ENCODE measurements around the gene FBXO3.

Gene FBXO3

GRCh38 chr11:33767624-33768023, 6.7 kb downstream of the FBXO3 start:
- no peaks in the 10 kb centered on the region for H3K36me3 ChIP-seq (ENCODE audit: low read length)
- no peak overlapping the region for H3K4me3 ChIP-seq (ENCODE audit: insufficient read depth, low read length, poor library complexity, severe bottlenecking)
- no peak overlapping the region for H3K9ac ChIP-seq (ENCODE audit: low read length)
- no peak overlapping the region for H2AFZ ChIP-seq (ENCODE audit: low read depth, low read length, severe bottlenecking)
- H4K20me1 ChIP-seq (ENCODE audit: low read depth, low read length), result no peaks in the 10 kb centered on the region
- no peak overlapping the region for H3K4me2 ChIP-seq (ENCODE audit: low read depth, low read length, poor library complexity, severe bottlenecking)
- no peaks in the 10 kb centered on the region for H3F3A ChIP-seq (ENCODE audit: insufficient read depth)
- H3K9me2 ChIP-seq (replicated peaks; ENCODE audit: insufficient read depth, low read length), result no peaks in the 10 kb centered on the region
- H3K9me3 ChIP-seq (ENCODE audit: insufficient read depth, low read length), result no peaks in the 10 kb centered on the region
- TF ChIP-seq CTCF (IDR thresholded peaks at IDR 0.05; ENCODE audit: insufficient read depth, low read length, poor library complexity, severe bottlenecking), result no peak
- no peaks in the 10 kb centered on the region for H3K79me2 ChIP-seq (ENCODE audit: insufficient read depth, low read length)
- no peak overlapping the region for H3K27ac ChIP-seq (ENCODE audit: low read depth, low read length)
- H3K27me3 ChIP-seq (ENCODE audit: low read length), result no peaks in the 10 kb centered on the region

GRCh38 chr11:33766085-33766484, 8.2 kb downstream of the FBXO3 start:
- Histone ChIP-seq H2AFZ (ENCODE audit: low read depth, low read length, severe bottlenecking) (no peak overlapping the region), H3K4me2 (ENCODE audit: low read depth, low read length, poor library complexity, severe bottlenecking) (no peak overlapping the region), H3K9ac (ENCODE audit: low read length) (no peak overlapping the region), H3K27ac (ENCODE audit: low read depth, low read length) (no peak overlapping the region), H3K36me3 (ENCODE audit: low read length) (no peaks in the 10 kb centered on the region), H3K27me3 (ENCODE audit: low read length) (no peaks in the 10 kb centered on the region), H4K20me1 (ENCODE audit: low read depth, low read length) (no peaks in the 10 kb centered on the region), H3F3A (ENCODE audit: insufficient read depth) (no peaks in the 10 kb centered on the region), H3K79me2 (ENCODE audit: insufficient read depth, low read length) (no peaks in the 10 kb centered on the region), H3K9me3 (ENCODE audit: insufficient read depth, low read length) (no peaks in the 10 kb centered on the region), H3K9me2 (replicated peaks; ENCODE audit: insufficient read depth, low read length) (no peaks in the 10 kb centered on the region), H3K4me3 (ENCODE audit: insufficient read depth, low read length, poor library complexity, severe bottlenecking) (no peak overlapping the region)
- no peak for TF ChIP-seq CTCF (IDR thresholded peaks at IDR 0.05; ENCODE audit: insufficient read depth, low read length, poor library complexity, severe bottlenecking)
- no peak for TF ChIP-seq EZH2phosphoT487 (conservative IDR thresholded peaks at IDR 0.05; ENCODE audit: low read length)

GRCh38 chr11:33761471-33761870, 12.8 kb downstream of the FBXO3 start:
- no peak overlapping the region for H3K4me2 ChIP-seq (ENCODE audit: low read depth, low read length, poor library complexity, severe bottlenecking)
- no peak overlapping the region for H3K4me3 ChIP-seq (ENCODE audit: insufficient read depth, low read length, poor library complexity, severe bottlenecking)
- no peak overlapping the region for H2AFZ ChIP-seq (ENCODE audit: low read depth, low read length, severe bottlenecking)
- no peaks in the 10 kb centered on the region for H3K79me2 ChIP-seq (ENCODE audit: insufficient read depth, low read length)
- no peak overlapping the region for H3K9ac ChIP-seq (ENCODE audit: low read length)
- H3K9me3 ChIP-seq (ENCODE audit: insufficient read depth, low read length), result no peaks in the 10 kb centered on the region
- no peaks in the 10 kb centered on the region for H3F3A ChIP-seq (ENCODE audit: insufficient read depth)
- no peak overlapping the region for H3K27ac ChIP-seq (ENCODE audit: low read depth, low read length)
- H4K20me1 ChIP-seq (ENCODE audit: low read depth, low read length), result no peaks in the 10 kb centered on the region
- TF ChIP-seq EZH2phosphoT487 (conservative IDR thresholded peaks at IDR 0.05; ENCODE audit: low read length), result no peak
- H3K36me3 ChIP-seq (ENCODE audit: low read length), result no peaks in the 10 kb centered on the region
- H3K9me2 ChIP-seq (replicated peaks; ENCODE audit: insufficient read depth, low read length), result no peaks in the 10 kb centered on the region
- no peaks in the 10 kb centered on the region for H3K27me3 ChIP-seq (ENCODE audit: low read length)

GRCh38 chr11:33753304-33753967, 20.9 kb downstream of the FBXO3 start:
- Histone ChIP-seq H3F3A (ENCODE audit: insufficient read depth) (no peaks in the 10 kb centered on the region), H3K36me3 (ENCODE audit: low read length) (no peaks in the 10 kb centered on the region), H3K4me3 (ENCODE audit: insufficient read depth, low read length, poor library complexity, severe bottlenecking) (no peak overlapping the region), H3K9me2 (replicated peaks; ENCODE audit: insufficient read depth, low read length) (no peaks in the 10 kb centered on the region), H3K27me3 (ENCODE audit: low read length) (no peaks in the 10 kb centered on the region), H3K9ac (ENCODE audit: low read length) (no peak overlapping the region), H2AFZ (ENCODE audit: low read depth, low read length, severe bottlenecking) (no peak overlapping the region), H3K79me2 (ENCODE audit: insufficient read depth, low read length) (no peaks in the 10 kb centered on the region), H3K27ac (ENCODE audit: low read depth, low read length) (no peak overlapping the region), H3K9me3 (ENCODE audit: insufficient read depth, low read length) (no peaks in the 10 kb centered on the region), H3K4me2 (ENCODE audit: low read depth, low read length, poor library complexity, severe bottlenecking) (no peak overlapping the region), H4K20me1 (ENCODE audit: low read depth, low read length) (no peaks in the 10 kb centered on the region)
- TF ChIP-seq CTCF (IDR thresholded peaks at IDR 0.05; ENCODE audit: insufficient read depth, low read length, poor library complexity, severe bottlenecking) (no peak), EZH2phosphoT487 (conservative IDR thresholded peaks at IDR 0.05; ENCODE audit: low read length) (no peak)
